Spleen (tissue), 11 donors: ENCODE data around the gene RANBP17. TPM values are rescaled to one million over a fixed set of nuclear protein-coding genes. Genes with fewer than 3 reads are reported as not detected.

Experiments used
- DNase-seq: peaks from one replicate; pipeline ENCODE4 v3.0.0-alpha.2; 2020
- H3K27ac ChIP-seq, 8 donors: fragments of 200-600 bp; sonication (generic) in 7 of 8; 1 replicate in 4 of 8; 2 replicates in 4 of 8; pipeline versions ENCODE4 v1.5.0 to v1.8.0; 2016 to 2021; ENCODE audit warnings: inconsistent platforms in 4 of 8, mild to moderate bottlenecking in 4 of 8, moderate library complexity in 1 of 8
- H3K27me3 ChIP-seq, 7 donors: fragments of 200-600 bp; sonication (generic) in 6 of 7; replicated peaks in 1 of 7; 1 replicate in 4 of 7; 2 replicates in 3 of 7; pipeline versions ENCODE4 v1.5.0 to v1.8.0; 2016 to 2021; ENCODE audit warnings: inconsistent platforms in 3 of 7, mild to moderate bottlenecking in 1 of 7
- H3K36me3 ChIP-seq, 6 donors: fragments of 200-600 bp; sonication (generic) in 5 of 6; 1 replicate in 4 of 6; 2 replicates in 2 of 6; pipeline versions ENCODE4 v1.5.0 to v1.8.0; 2016 to 2021; ENCODE audit warnings: inconsistent platforms in 2 of 6
- H3K4me1 ChIP-seq, 6 donors: fragments of 200-600 bp; sonication (generic) in 5 of 6; 1 replicate in 3 of 6; 2 replicates in 3 of 6; pipeline versions ENCODE4 v1.5.0 to v1.8.0; 2016 to 2021; ENCODE audit warnings: inconsistent platforms in 3 of 6
- H3K4me3 ChIP-seq, 8 donors: fragments of 200-600 bp; sonication (generic) in 7 of 8; 1 replicate in 4 of 8; 2 replicates in 4 of 8; pipeline versions ENCODE4 v1.5.0 to v1.8.0; 2016 to 2021; ENCODE audit warnings: inconsistent platforms in 4 of 8, mild to moderate bottlenecking in 4 of 8, moderate library complexity in 2 of 8
- H3K9me3 ChIP-seq, 8 donors: fragments of 200-600 bp; sonication (generic) in 7 of 8; 1 replicate in 4 of 8; 2 replicates in 4 of 8; pipeline versions ENCODE4 v1.5.0 to v1.8.0; 2016 to 2021; ENCODE audit warnings: inconsistent platforms in 4 of 8
- CTCF ChIP-seq, 11 experiments: fragments of 200-600 bp in 7 of 11; fragments of 450-650 bp in 4 of 11; sonication (generic) in 4 of 11; IDR thresholded peaks in 8 of 11; conservative IDR thresholded peaks in 3 of 11; 1 replicate in 7 of 11; 2 replicates in 4 of 11; pipeline versions ENCODE4 v1.4.0 to v1.8.0; 2016 to 2021; ENCODE audit warnings: antibody characterized with exemption in 11 of 11, inconsistent platforms in 4 of 11, mild to moderate bottlenecking in 1 of 11
- POLR2A ChIP-seq, 3 donors: fragments of 450-650 bp; IDR thresholded peaks; one replicate each; pipeline ENCODE4 v1.5.1; 2017; ENCODE audit warnings: antibody characterized with exemption in 3 of 3, mild to moderate bottlenecking in 1 of 3
- POLR2AphosphoS5 ChIP-seq, 3 donors: sonication (generic); formaldehyde crosslinking; IDR thresholded peaks; one replicate each; pipeline ENCODE4 v1.5.1; 2017; ENCODE audit warnings: antibody characterized with exemption in 3 of 3
- WGBS, 5 donors: extraction: QIAGEN DNeasy Blood & Tissue Kit in 3 of 5; methylation state at CpG; one replicate each; pipeline versions ENCODE4 v1.1.5 to v1.1.7; 2013 to 2018; 5-methylcytosine and 5-hydroxymethylcytosine counted together
- intact Hi-C: fragments of 100-400 bp; cut with DNase I; formaldehyde crosslinking; loops from one replicate; pipeline ENCODE4 v1.15.0; 2023; ENCODE audit warnings: low total_unique reads
- polyA plus RNA-seq, 3 donors: library from polyadenylated mRNA; stranded (reverse); fragments of 200-250 nt; gene quantifications; one replicate each; pipeline ENCODE4 v1.2.1, GENCODE V29; 2013
- total RNA-seq, 7 donors: library from RNA; depleted of rRNA in 3 of 7; stranded (reverse); fragments of >200 nt in 3 of 7; fragmentation: NEBNext Ultra II Directional in 4 of 7; extraction: Animal tissue kit (Norgen Biotek cat#: 25700) in 4 of 7; gene quantifications; one replicate each; pipeline versions ENCODE4 v1.1.0 to v1.2.1, GENCODE V29; 2016 to 2021
- donor health status: healthy with polysubstance abuse.
- donor health status: DM: no; HTN: no; CAD: no; lungs with moderate emphysema.
- donor health status: DM: no; HTN: no; CAD: no.
- donor health status: Bipolar disorder and iron deficiency.
- donor health status: healthy.
- donor health status: DM: no; HTN: no; CAD: no.
- donor health status: DM: yes; HTN: yes; CAD: no.

Gene RANBP17
- total and polyA plus RNA-seq, 10 donors, result 0.56 to 6.6 (median 3.4) TPM

- WGBS, 5 donors, result 90 to 94% (median 91%) methylated on average over 5 of the region's 5 CpGs
- Histone ChIP-seq H3K27me3 (peaks cover 0 to 96% (median 31%) of the 10 kb centered on the region in 7 donors), H3K9me3 (peaks cover 0 to 3% (median 0%) of the 10 kb centered on the region in 8 donors), H3K27ac (no peak overlapping the region), H3K4me3 (no peak overlapping the region), H3K4me1 (peaks cover 0 to 9% (median 0%) of the 10 kb centered on the region in 6 donors), H3K36me3 (no peaks in the 10 kb centered on the region)
- no peak for DNase-seq
- TF ChIP-seq POLR2A (IDR thresholded peaks at IDR 0.05) (no peak), POLR2AphosphoS5 (IDR thresholded peaks at IDR 0.05) (no peak), CTCF (IDR thresholded peaks at IDR 0.05 in 8 of 11, conservative IDR thresholded peaks at IDR 0.05 in 3 of 11) (no peak)
- intact Hi-C loops, result no loop called here
Observed at GRCh38 chr5:171322527-171322926, 460.7 kb downstream of the RANBP17 start.

GRCh38 chr5:171323007-171323406, 461.2 kb downstream of the RANBP17 start:
- Histone ChIP-seq H3K27ac (no peak overlapping the region), H3K36me3 (no peaks in the 10 kb centered on the region), H3K27me3 (peaks cover 0 to 96% (median 26%) of the 10 kb centered on the region in 7 donors), H3K9me3 (peaks cover 0 to 3% (median 0%) of the 10 kb centered on the region in 8 donors), H3K4me3 (no peak overlapping the region), H3K4me1 (peaks cover 0 to 9% (median 0%) of the 10 kb centered on the region in 6 donors)
- intact Hi-C loops, result no loop called here
- TF ChIP-seq CTCF (IDR thresholded peaks at IDR 0.05 in 8 of 11, conservative IDR thresholded peaks at IDR 0.05 in 3 of 11) (no peak), POLR2A (IDR thresholded peaks at IDR 0.05) (no peak), POLR2AphosphoS5 (IDR thresholded peaks at IDR 0.05) (no peak)
- DNase-seq, result no peak
- WGBS, 5 donors, result 65 to 78% (median 76%) methylated on average over 3 of the region's 3 CpGs

GRCh38 chr5:171323806-171324632, 462.2 kb downstream of the RANBP17 start:
- WGBS, 5 donors, result 35 to 47% (median 41%) methylated on average over 20 of the region's 20 CpGs
- no peaks in the 10 kb centered on the region for H3K36me3 ChIP-seq
- peaks cover 0 to 95% (median 21%) of the 10 kb centered on the region in 7 donors for H3K27me3 ChIP-seq
- peaks cover 0 to 3% (median 0%) of the 10 kb centered on the region in 8 donors for H3K9me3 ChIP-seq
- no peak for TF ChIP-seq POLR2AphosphoS5 (IDR thresholded peaks at IDR 0.05)
- no peak for TF ChIP-seq POLR2A (IDR thresholded peaks at IDR 0.05)
- TF ChIP-seq CTCF (IDR thresholded peaks at IDR 0.05 in 8 of 11, conservative IDR thresholded peaks at IDR 0.05 in 3 of 11), result no peak
- no peak overlapping the region for H3K27ac ChIP-seq
- intact Hi-C loops, result no loop called here
- H3K4me1 ChIP-seq, result peaks cover 0 to 9% (median 0%) of the 10 kb centered on the region in 6 donors
- no peak overlapping the region for H3K4me3 ChIP-seq
- peak; percentile 27 for DNase-seq

- Histone ChIP-seq H3K4me1 (no peaks in the 10 kb centered on the region), H3K27ac (no peak overlapping the region), H3K27me3 (peaks cover 0 to 94% (median 5%) of the 10 kb centered on the region in 7 donors), H3K9me3 (peaks cover 0 to 1% (median 0%) of the 10 kb centered on the region in 8 donors), H3K36me3 (no peaks in the 10 kb centered on the region), H3K4me3 (no peak overlapping the region)
- TF ChIP-seq CTCF (IDR thresholded peaks at IDR 0.05 in 8 of 11, conservative IDR thresholded peaks at IDR 0.05 in 3 of 11), result no peak
- TF ChIP-seq POLR2A (IDR thresholded peaks at IDR 0.05), result no peak
- TF ChIP-seq POLR2AphosphoS5 (IDR thresholded peaks at IDR 0.05), result no peak
- no peak for DNase-seq
- 64 to 76% (median 68%) methylated on average over 8 of the region's 8 CpGs for WGBS, 5 donors
- intact Hi-C loops, result no loop called here
Observed at GRCh38 chr5:171330021-171330420, 468.2 kb downstream of the RANBP17 start.
